ENCODE data around the gene CCDC146.

The CCDC146 gene

DNA sequence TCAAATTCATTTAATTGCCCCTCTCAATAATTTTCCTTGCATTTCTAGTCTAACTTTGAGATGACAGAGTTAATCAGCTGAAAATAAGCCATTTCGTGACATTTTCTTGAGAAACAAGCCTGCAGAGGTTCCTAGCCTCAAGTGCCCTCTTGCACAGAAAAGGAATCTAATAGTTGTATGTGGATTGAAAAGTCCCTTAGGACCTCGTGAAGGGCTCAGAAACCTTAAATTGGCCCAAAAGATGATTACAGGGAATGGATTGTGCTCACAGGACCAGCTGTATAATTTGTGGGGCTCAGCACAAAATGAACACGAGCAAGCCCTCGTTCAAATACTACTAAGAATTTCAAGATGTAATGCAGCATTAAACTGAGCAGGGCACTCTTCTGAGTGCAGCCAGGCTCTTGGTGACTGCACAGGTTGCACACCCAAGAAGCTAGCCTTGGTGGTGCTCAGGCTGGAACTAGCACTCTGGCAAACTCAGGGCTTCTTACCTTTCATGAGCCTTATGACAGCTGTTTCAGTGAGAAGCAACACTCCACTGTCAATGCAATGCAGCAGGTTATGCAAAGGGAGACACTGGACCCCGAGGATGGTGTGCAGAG is 191.6 kb downstream of the CCDC146 start:
- H3K27me3 ChIP-seq (ENCODE audit: insufficient read depth, low read length, poor library complexity), result no peaks in the 10 kb centered on the region
- H2AFZ ChIP-seq (ENCODE audit: low read depth, low read length), result no peak overlapping the region
- H3K4me1 ChIP-seq (ENCODE audit: insufficient read depth, low read length), result no peaks in the 10 kb centered on the region
- H3K4me2 ChIP-seq (ENCODE audit: insufficient read depth, low read length), result no peak overlapping the region
- no peak overlapping the region for H3K4me3 ChIP-seq (ENCODE audit: low read depth in 1 of 2, low read length in 2 of 2)
- H3K79me2 ChIP-seq (ENCODE audit: insufficient read depth, low read length), result no peaks in the 10 kb centered on the region
- no peak overlapping the region for H3K27ac ChIP-seq (ENCODE audit: low read length)
- TF ChIP-seq, protein P1, sequence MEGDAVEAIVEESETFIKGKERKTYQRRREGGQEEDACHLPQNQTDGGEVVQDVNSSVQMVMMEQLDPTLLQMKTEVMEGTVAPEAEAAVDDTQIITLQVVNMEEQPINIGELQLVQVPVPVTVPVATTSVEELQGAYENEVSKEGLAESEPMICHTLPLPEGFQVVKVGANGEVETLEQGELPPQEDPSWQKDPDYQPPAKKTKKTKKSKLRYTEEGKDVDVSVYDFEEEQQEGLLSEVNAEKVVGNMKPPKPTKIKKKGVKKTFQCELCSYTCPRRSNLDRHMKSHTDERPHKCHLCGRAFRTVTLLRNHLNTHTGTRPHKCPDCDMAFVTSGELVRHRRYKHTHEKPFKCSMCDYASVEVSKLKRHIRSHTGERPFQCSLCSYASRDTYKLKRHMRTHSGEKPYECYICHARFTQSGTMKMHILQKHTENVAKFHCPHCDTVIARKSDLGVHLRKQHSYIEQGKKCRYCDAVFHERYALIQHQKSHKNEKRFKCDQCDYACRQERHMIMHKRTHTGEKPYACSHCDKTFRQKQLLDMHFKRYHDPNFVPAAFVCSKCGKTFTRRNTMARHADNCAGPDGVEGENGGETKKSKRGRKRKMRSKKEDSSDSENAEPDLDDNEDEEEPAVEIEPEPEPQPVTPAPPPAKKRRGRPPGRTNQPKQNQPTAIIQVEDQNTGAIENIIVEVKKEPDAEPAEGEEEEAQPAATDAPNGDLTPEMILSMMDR (IDR thresholded peaks at IDR 0.05; ENCODE audit: borderline replicate concordance, extremely low read depth, low read length, poor library complexity, severe bottlenecking), result no peak
- TF ChIP-seq EZH2 (IDR thresholded peaks at IDR 0.05; ENCODE audit: borderline replicate concordance, low read depth, low read length, severe bottlenecking), result no peak
- no peaks in the 10 kb centered on the region for H4K20me1 ChIP-seq (ENCODE audit: insufficient read depth, low read length)
- H3K9ac ChIP-seq (ENCODE audit: low read depth, low read length), result no peak overlapping the region
- no peaks in the 10 kb centered on the region for H3K36me3 ChIP-seq (ENCODE audit: insufficient read depth, low read length)
- ATAC-seq (ENCODE audit: insufficient read depth, low read depth) (no peak), DNase-seq (no peak)
- H3K9me3 ChIP-seq (ENCODE audit: insufficient read depth, low read length, severe bottlenecking), result no peaks in the 10 kb centered on the region

DNA sequence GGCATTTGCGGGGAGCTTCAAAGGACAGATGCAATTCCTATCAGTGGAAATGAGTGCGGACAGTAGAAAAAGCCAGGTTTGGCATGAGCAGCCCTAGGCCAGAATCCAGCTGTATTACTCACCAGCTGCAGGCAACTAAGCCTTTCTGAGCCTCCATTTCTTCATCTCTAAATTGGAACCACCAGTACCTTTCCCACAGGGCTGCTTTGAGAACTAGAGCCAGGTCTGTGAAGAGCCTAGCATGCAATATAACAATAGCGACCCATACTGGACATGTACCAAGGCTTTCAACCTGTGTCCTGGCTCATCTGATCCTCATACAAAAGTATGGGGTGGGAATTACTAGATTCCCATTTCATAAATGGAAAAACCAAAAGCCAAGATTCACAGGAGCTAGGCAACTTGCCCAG is 192.8 kb downstream of the CCDC146 start:
- no peaks in the 10 kb centered on the region for H3K36me3 ChIP-seq (ENCODE audit: insufficient read depth, low read length)
- H3K79me2 ChIP-seq (ENCODE audit: insufficient read depth, low read length), result no peaks in the 10 kb centered on the region
- no peaks in the 10 kb centered on the region for H3K4me1 ChIP-seq (ENCODE audit: insufficient read depth, low read length)
- no peaks in the 10 kb centered on the region for H3K9me3 ChIP-seq (ENCODE audit: insufficient read depth, low read length, severe bottlenecking)
- no peak overlapping the region for H3K4me3 ChIP-seq (ENCODE audit: low read depth in 1 of 2, low read length in 2 of 2)
- no peaks in the 10 kb centered on the region for H4K20me1 ChIP-seq (ENCODE audit: insufficient read depth, low read length)
- ATAC-seq (ENCODE audit: insufficient read depth, low read depth) (no peak), DNase-seq (no peak)
- no peaks in the 10 kb centered on the region for H3K27me3 ChIP-seq (ENCODE audit: insufficient read depth, low read length, poor library complexity)
- H3K4me2 ChIP-seq (ENCODE audit: insufficient read depth, low read length), result no peak overlapping the region
- H3K9ac ChIP-seq (ENCODE audit: low read depth, low read length), result no peak overlapping the region
- TF ChIP-seq EZH2 (IDR thresholded peaks at IDR 0.05; ENCODE audit: borderline replicate concordance, low read depth, low read length, severe bottlenecking), result no peak
- TF ChIP-seq, protein P1 (IDR thresholded peaks at IDR 0.05; ENCODE audit: borderline replicate concordance, extremely low read depth, low read length, poor library complexity, severe bottlenecking), result no peak
- no peak overlapping the region for H3K27ac ChIP-seq (ENCODE audit: low read length)
- H2AFZ ChIP-seq (ENCODE audit: low read depth, low read length), result no peak overlapping the region

DNA sequence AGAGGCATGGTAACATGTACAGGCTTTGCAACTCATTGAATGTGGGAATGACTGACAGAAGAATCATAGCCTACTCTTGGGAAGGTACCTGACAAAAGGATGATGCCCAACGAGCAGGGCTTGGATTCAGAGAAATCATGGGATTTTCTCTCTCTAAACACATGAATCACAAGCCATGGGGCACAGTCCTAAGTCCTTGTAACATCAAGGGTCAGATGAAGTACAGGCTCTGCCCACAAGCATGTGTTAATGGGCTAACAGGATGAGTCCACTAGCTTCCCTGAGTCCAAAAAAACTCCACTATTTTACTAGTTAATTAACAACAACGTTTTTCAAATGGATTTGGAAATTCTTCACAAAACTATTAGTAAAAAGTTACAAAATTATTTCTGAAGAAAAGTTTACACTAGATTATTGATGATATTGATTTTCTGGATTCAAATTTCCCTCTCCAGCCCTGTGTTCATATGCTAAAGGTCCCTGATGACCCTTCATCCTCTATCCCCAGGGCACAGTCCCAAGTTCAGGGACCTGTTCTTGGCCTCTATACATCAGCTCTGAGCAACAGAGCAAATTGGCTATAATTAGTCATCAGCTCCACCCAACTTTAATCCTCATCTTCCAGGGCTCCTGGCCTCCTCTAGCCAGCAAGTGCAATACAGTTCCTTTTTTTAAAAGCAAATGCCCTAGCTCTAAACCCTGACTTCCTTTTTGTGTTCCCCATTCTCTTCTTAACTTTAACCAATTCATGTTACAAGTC is 194.0 kb downstream of the CCDC146 start:
- no peaks in the 10 kb centered on the region for H3K36me3 ChIP-seq (ENCODE audit: insufficient read depth, low read length)
- H3K79me2 ChIP-seq (ENCODE audit: insufficient read depth, low read length), result no peaks in the 10 kb centered on the region
- no peaks in the 10 kb centered on the region for H3K9me3 ChIP-seq (ENCODE audit: insufficient read depth, low read length, severe bottlenecking)
- ATAC-seq (ENCODE audit: insufficient read depth, low read depth) (no peak), DNase-seq (no peak)
- no peak overlapping the region for H3K4me3 ChIP-seq (ENCODE audit: low read depth in 1 of 2, low read length in 2 of 2)
- TF ChIP-seq, protein P1 (IDR thresholded peaks at IDR 0.05; ENCODE audit: borderline replicate concordance, extremely low read depth, low read length, poor library complexity, severe bottlenecking), result no peak
- TF ChIP-seq EZH2 (IDR thresholded peaks at IDR 0.05; ENCODE audit: borderline replicate concordance, low read depth, low read length, severe bottlenecking), result no peak
- no peak overlapping the region for H3K27ac ChIP-seq (ENCODE audit: low read length)
- no peak overlapping the region for H3K4me2 ChIP-seq (ENCODE audit: insufficient read depth, low read length)
- H4K20me1 ChIP-seq (ENCODE audit: insufficient read depth, low read length), result no peaks in the 10 kb centered on the region
- no peaks in the 10 kb centered on the region for H3K27me3 ChIP-seq (ENCODE audit: insufficient read depth, low read length, poor library complexity)
- no peak overlapping the region for H3K9ac ChIP-seq (ENCODE audit: low read depth, low read length)
- H3K4me1 ChIP-seq (ENCODE audit: insufficient read depth, low read length), result no peaks in the 10 kb centered on the region
- no peak overlapping the region for H2AFZ ChIP-seq (ENCODE audit: low read depth, low read length)
